ENCODE data around the gene SLCO3A1.

Gene SLCO3A1

GRCh38 chr15:92111291-92111690 is 257.8 kb downstream of the SLCO3A1 start:
- no peak for DNase-seq

- no peak for DNase-seq
These were observed 258.2 kb downstream of the SLCO3A1 start for GRCh38 chr15:92111751-92112150.

GRCh38 chr15:92112180-92112579 is 258.7 kb downstream of the SLCO3A1 start:
- no peak for DNase-seq

GRCh38 chr15:92112711-92113110 is 259.2 kb downstream of the SLCO3A1 start:
- DNase-seq: no peak

GRCh38 chr15:92113832-92114231 is 260.3 kb downstream of the SLCO3A1 start:
- DNase-seq: no peak

GRCh38 chr15:92115834-92116233 is 262.3 kb downstream of the SLCO3A1 start:
- DNase-seq: no peak

GRCh38 chr15:92116330-92116729 is 262.8 kb downstream of the SLCO3A1 start:
- DNase-seq: no peak

- no peak for DNase-seq
These were observed 263.8 kb downstream of the SLCO3A1 start for GRCh38 chr15:92117261-92117731.

- no peak for DNase-seq
These were observed 264.8 kb downstream of the SLCO3A1 start for GRCh38 chr15:92118162-92118935.

GRCh38 chr15:92118936-92119325 is 265.4 kb downstream of the SLCO3A1 start:
- DNase-seq: no peak

- DNase-seq: no peak
These were observed 266.7 kb downstream of the SLCO3A1 start for GRCh38 chr15:92120094-92120795.

GRCh38 chr15:92121047-92121446 is 267.5 kb downstream of the SLCO3A1 start:
- DNase-seq: no peak

- DNase-seq: no peak
These were observed 268.8 kb downstream of the SLCO3A1 start for GRCh38 chr15:92122259-92122658.

GRCh38 chr15:92123962-92124656 is 270.6 kb downstream of the SLCO3A1 start:
- DNase-seq: no peak

GRCh38 chr15:92124657-92125010 is 271.1 kb downstream of the SLCO3A1 start:
- no peak for DNase-seq

GRCh38 chr15:92128788-92129187 is 275.3 kb downstream of the SLCO3A1 start:
- no peak for DNase-seq

GRCh38 chr15:92130244-92130643 is 276.7 kb downstream of the SLCO3A1 start:
- DNase-seq: no peak

- no peak for DNase-seq
These were observed 277.4 kb downstream of the SLCO3A1 start for GRCh38 chr15:92130906-92131305.

GRCh38 chr15:92132982-92133755 is 279.7 kb downstream of the SLCO3A1 start:
- no peak for DNase-seq

GRCh38 chr15:92140796-92141195 is 287.3 kb downstream of the SLCO3A1 start:
- no peak for DNase-seq

- no peak for DNase-seq
These were observed 288.1 kb downstream of the SLCO3A1 start for GRCh38 chr15:92141607-92142006.

GRCh38 chr15:92142242-92143232 is 289.0 kb downstream of the SLCO3A1 start:
- no peak for DNase-seq
